Inflammatory macrophage (primary cell): ENCODE measurements around the gene COQ10B.
A peak's percentile ranks its signal among the peaks of the same experiment; 100 is the strongest.
"Not testable (repeated sequence)": the region's sequence is repeated elsewhere in the genome, so short reads cannot be mapped to it uniquely, and the experiment has no call there.

Experiments used
- DNase-seq, 2 donors: peaks; one replicate each; pipeline ENCODE4 v3.0.0-alpha.2; 2020 to 2022

Gene COQ10B

GRCh38 chr2:197452754-197453122 is 614 bp upstream of the COQ10B start:
- no peak for DNase-seq

GRCh38 chr2:197453914-197454398 is 604 bp downstream of the COQ10B start:
- no peak for DNase-seq

- no peak for DNase-seq
These were observed 1.6 kb downstream of the COQ10B start for GRCh38 chr2:197454923-197455322.

- no peak for DNase-seq
These were observed 2.1 kb downstream of the COQ10B start for GRCh38 chr2:197455428-197455827.

- no peak for DNase-seq
These were observed 7.3 kb downstream of the COQ10B start for GRCh38 chr2:197460649-197461048.

GRCh38 chr2:197461057-197461456 is 7.7 kb downstream of the COQ10B start:
- DNase-seq, result no peak

- no peak for DNase-seq
These were observed 10.8 kb downstream of the COQ10B start for GRCh38 chr2:197464175-197464574.

- no peak for DNase-seq
These were observed 18.8 kb downstream of the COQ10B start for GRCh38 chr2:197472166-197472565.

GRCh38 chr2:197477797-197478196 is 24.4 kb downstream of the COQ10B start:
- no peak for DNase-seq

GRCh38 chr2:197480165-197481036 is 27.0 kb downstream of the COQ10B start:
- DNase-seq, result no peak

GRCh38 chr2:197484248-197484647 is 30.9 kb downstream of the COQ10B start:
- not testable (repeated sequence) for DNase-seq

GRCh38 chr2:197486175-197486574 is 32.8 kb downstream of the COQ10B start:
- DNase-seq, result no peak

- DNase-seq, result no peak
These were observed 34.0 kb downstream of the COQ10B start for GRCh38 chr2:197487385-197487784.

GRCh38 chr2:197495433-197496134 is 42.2 kb downstream of the COQ10B start:
- DNase-seq, result no peak

GRCh38 chr2:197496695-197497094 is 43.3 kb downstream of the COQ10B start:
- no peak for DNase-seq

- DNase-seq, result no peak
These were observed 44.0 kb downstream of the COQ10B start for GRCh38 chr2:197497326-197497725.

GRCh38 chr2:197498235-197498936 is 45.0 kb downstream of the COQ10B start:
- no peak for DNase-seq

- peak; percentile 44 to 77 for DNase-seq
These were observed 45.7 kb downstream of the COQ10B start for GRCh38 chr2:197498937-197499593.

- peak; percentile 100 for DNase-seq
These were observed 46.5 kb downstream of the COQ10B start, which contains the start of the genes HSPD1 and HSPE1 for GRCh38 chr2:197499594-197500502. TSS of gene HSPD1 (minus strand) at chr2:197499840. CDS start at chr2:197498848, 992 bp downstream. TSS of gene HSPE1 (plus strand) at chr2:197500379. CDS start at chr2:197500437, 58 bp downstream.

- DNase-seq, result no peak
These were observed 47.3 kb downstream of the COQ10B start for GRCh38 chr2:197500503-197501131.

GRCh38 chr2:197502201-197502600 is 48.8 kb downstream of the COQ10B start:
- no peak for DNase-seq
